Panc1 (cell line): ENCODE measurements around the gene DDX10.

Experiments used
- CTCF ChIP-seq: fragments of 450-650 bp; IDR thresholded peaks from 2 replicates; pipeline ENCODE4 v1.5.1; 2017; ENCODE audit warnings: mild to moderate bottlenecking
- POLR2AphosphoS5 ChIP-seq: IDR thresholded peaks from 2 replicates; pipeline ENCODE4 v1.6.1; 2012; ENCODE audit warnings: mild to moderate bottlenecking, low read depth, low read length, moderate library complexity
- REST ChIP-seq, 2 experiments: IDR thresholded peaks; 2 replicates each; pipeline ENCODE4 v1.6.1; 2011 to 2012; ENCODE audit warnings: low read depth in 2 of 2, control low read depth in 1 of 2, low read length in 1 of 2, mild to moderate bottlenecking in 1 of 2, moderate library complexity in 1 of 2; ENCODE audit not compliant: insufficient read depth in 1 of 2
- SIN3A ChIP-seq: IDR thresholded peaks from 2 replicates; pipeline ENCODE4 v1.6.1; 2012; ENCODE audit warnings: low read depth, mild to moderate bottlenecking, low read length, moderate library complexity, borderline replicate concordance; ENCODE audit not compliant: insufficient read depth
- TCF7L2 ChIP-seq: IDR thresholded peaks from 2 replicates; pipeline ENCODE4 v1.6.1; 2011; ENCODE audit warnings: mild to moderate bottlenecking, low read depth, low read length, inconsistent platforms

- no peak for TF ChIP-seq REST (IDR thresholded peaks at IDR 0.05; ENCODE audit: insufficient read depth in 1 of 2, low read depth in 2 of 2, low read length in 1 of 2)
- TF ChIP-seq CTCF: no peak
- no peak for TF ChIP-seq POLR2AphosphoS5
- no peak for TF ChIP-seq TCF7L2
- no peak for TF ChIP-seq SIN3A
These were observed 60.3 kb downstream of the DDX10 start for GRCh38 chr11:108724974-108725689.
